Activated CD4-positive, alpha-beta T cell treated with anti-CD3 and anti-CD28 coated beads, Interleukin-2, amount 10 ng/mL, durations not matched to agents 24 days and 14 days (primary cell): ENCODE data around the gene ARF4. TPM values are rescaled to one million over a fixed set of nuclear protein-coding genes. Genes with fewer than 3 reads are reported as not detected.

Source experiments
- DNase-seq: peaks from one replicate; pipeline ENCODE4 v3.0.0; 2022
- H3K27ac Mint-ChIP-seq: one replicate; pipeline ENCODE4 v1.8.0; 2022; ENCODE audit warnings: mild to moderate bottlenecking, mixed read lengths
- H3K27me3 Mint-ChIP-seq: one replicate; pipeline ENCODE4 v1.8.0; 2022; ENCODE audit warnings: mixed read lengths
- H3K36me3 Mint-ChIP-seq: one replicate; pipeline ENCODE4 v1.8.0; 2022; ENCODE audit warnings: low read depth, mild to moderate bottlenecking, mixed read lengths
- H3K4me1 Mint-ChIP-seq: one replicate; pipeline ENCODE4 v1.8.0; 2021; ENCODE audit warnings: mixed read lengths
- H3K4me3 Mint-ChIP-seq: one replicate; pipeline ENCODE4 v1.8.0; 2022; ENCODE audit warnings: mild to moderate bottlenecking, moderate library complexity, mixed read lengths
- H3K9me3 Mint-ChIP-seq: one replicate; pipeline ENCODE4 v1.8.0; 2021; ENCODE audit warnings: mixed read lengths
- intact Hi-C: fragments of 100-400 bp; cut with micrococcal nuclease; formaldehyde crosslinking; loops from one replicate; pipeline ENCODE4 v1.15.1; 2023
- total RNA-seq: library from RNA; stranded (reverse); gene quantifications from 2 replicates; pipeline ENCODE4 v1.2.3, GENCODE V29; 2022

The ARF4 gene
- total RNA-seq, 1 donor from 2014 or later = 84.4 TPM

GRCh38 chr3:57569859-57570450, 27.2 kb downstream of the ARF4 start:
- no peak overlapping the region for H3K27ac Mint-ChIP-seq
- no peak overlapping the region for H3K4me3 Mint-ChIP-seq
- intact Hi-C loops = no loop called here
- peaks cover 44% of the 10 kb centered on the region for H3K36me3 Mint-ChIP-seq
- no peaks in the 10 kb centered on the region for H3K27me3 Mint-ChIP-seq
- H3K9me3 Mint-ChIP-seq = no peaks in the 10 kb centered on the region
- no peak for DNase-seq
- H3K4me1 Mint-ChIP-seq = peaks cover 1% of the 10 kb centered on the region

GRCh38 chr3:57559526-57559925, 37.6 kb downstream of the ARF4 start:
- DNase-seq = no peak
- intact Hi-C loops = loop anchor here (5.0 kb wide), 2 partner anchors 133 to 332 kb away; partner anchors contain the start of genes APPL1 and DENND6A
- no peak overlapping the region for H3K27ac Mint-ChIP-seq
- H3K36me3 Mint-ChIP-seq = peaks cover 42% of the 10 kb centered on the region
- H3K4me1 Mint-ChIP-seq = peaks cover 44% of the 10 kb centered on the region
- H3K27me3 Mint-ChIP-seq = no peaks in the 10 kb centered on the region
- peak overlapping the region; percentile 39 for H3K4me3 Mint-ChIP-seq
- H3K9me3 Mint-ChIP-seq = no peaks in the 10 kb centered on the region

DNA sequence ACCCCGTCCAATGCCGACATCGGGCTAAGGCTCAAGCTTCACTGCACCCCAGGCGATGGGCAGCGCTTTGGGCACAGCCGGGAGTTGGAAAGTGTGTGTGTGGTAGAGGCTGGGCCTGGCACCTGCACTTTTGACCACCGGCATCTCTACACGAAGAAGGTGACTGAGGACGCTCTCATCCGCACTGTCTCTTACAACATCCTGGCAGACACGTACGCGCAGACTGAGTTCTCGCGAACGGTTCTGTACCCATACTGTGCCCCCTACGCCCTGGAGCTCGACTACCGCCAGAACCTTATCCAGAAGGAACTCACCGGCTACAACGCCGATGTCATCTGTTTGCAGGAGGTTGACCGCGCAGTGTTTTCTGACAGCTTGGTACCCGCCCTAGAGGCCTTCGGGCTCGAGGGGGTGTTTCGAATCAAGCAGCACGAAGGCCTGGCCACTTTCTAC, 40.0 kb downstream of the ARF4 start:
- peak overlapping the region; percentile 97 for H3K27ac Mint-ChIP-seq
- no peaks in the 10 kb centered on the region for H3K9me3 Mint-ChIP-seq
- intact Hi-C loops = loop anchor here (2.0 to 5.0 kb wide), 4 partner anchors 24 to 330 kb away; partner anchors contain the start of genes APPL1 and DENND6A
- DNase-seq = peak; percentile 83
- H3K27me3 Mint-ChIP-seq = no peaks in the 10 kb centered on the region
- peaks cover 34% of the 10 kb centered on the region for H3K36me3 Mint-ChIP-seq
- peaks cover 37% of the 10 kb centered on the region for H3K4me1 Mint-ChIP-seq
- H3K4me3 Mint-ChIP-seq = peak overlapping the region; percentile 79

- H3K27me3 Mint-ChIP-seq = no peaks in the 10 kb centered on the region
- no peaks in the 10 kb centered on the region for H3K9me3 Mint-ChIP-seq
- intact Hi-C loops = loop anchor here (1.0 to 5.0 kb wide), 6 partner anchors 24 to 329 kb away; partner anchors contain the start of genes APPL1, ARF4, DENND6A and SLMAP
- H3K27ac Mint-ChIP-seq = peak overlapping the region; percentile 97
- H3K36me3 Mint-ChIP-seq = peaks cover 34% of the 10 kb centered on the region
- peak overlapping the region; percentile 79 for H3K4me3 Mint-ChIP-seq
- peaks cover 36% of the 10 kb centered on the region for H3K4me1 Mint-ChIP-seq
- no peak for DNase-seq
Measured at GRCh38 chr3:57556459-57557084, 40.6 kb downstream of the ARF4 start.

GRCh38 chr3:57555738-57556458, 41.2 kb downstream of the ARF4 start, which contains the start of gene PDE12:
PDE12 (plus strand) TSS chr3:57556274; CDS start chr3:57556380, 106 bp downstream.
- Mint-ChIP-seq H3K36me3 (peaks cover 32% of the 10 kb centered on the region), H3K27me3 (no peaks in the 10 kb centered on the region), H3K4me1 (peaks cover 32% of the 10 kb centered on the region), H3K4me3 (peak within 1 kb of the TSS; percentile 79), H3K9me3 (no peaks in the 10 kb centered on the region), H3K27ac (peak within 1 kb of the TSS; percentile 97)
- DNase-seq = peak; percentile 94
- intact Hi-C loops = loop anchor here (1.0 to 5.0 kb wide), 6 partner anchors 25 to 329 kb away; partner anchors contain the start of genes APPL1, ARF4, DENND6A and SLMAP

DNA sequence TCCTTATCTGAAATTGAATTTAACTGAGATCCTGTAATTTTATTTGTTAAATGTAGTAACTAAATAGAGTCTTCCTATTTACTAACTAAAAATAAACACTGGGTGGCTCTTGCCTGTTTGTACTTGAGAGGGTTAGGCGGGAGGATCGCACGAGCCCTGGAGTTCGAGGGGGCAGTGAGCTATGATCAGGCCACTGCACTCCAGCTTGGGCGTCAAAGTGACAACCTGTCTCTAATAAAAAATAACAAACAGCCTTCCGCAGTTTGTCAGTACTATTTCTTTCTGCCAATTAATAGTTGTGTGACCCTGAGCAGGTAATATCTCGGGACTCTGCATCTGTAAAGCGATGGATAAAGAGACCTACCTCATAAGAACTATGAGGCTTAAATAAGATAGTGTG, 41.8 kb downstream of the ARF4 start:
- peak overlapping the region; percentile 97 for H3K27ac Mint-ChIP-seq
- peaks cover 27% of the 10 kb centered on the region for H3K36me3 Mint-ChIP-seq
- DNase-seq = no peak
- H3K9me3 Mint-ChIP-seq = no peaks in the 10 kb centered on the region
- intact Hi-C loops = loop anchor here (5.0 kb wide), 2 partner anchors 137 to 328 kb away; partner anchors contain the start of genes APPL1 and DENND6A
- H3K27me3 Mint-ChIP-seq = no peaks in the 10 kb centered on the region
- H3K4me1 Mint-ChIP-seq = peaks cover 26% of the 10 kb centered on the region
- peak overlapping the region; percentile 79 for H3K4me3 Mint-ChIP-seq

DNA sequence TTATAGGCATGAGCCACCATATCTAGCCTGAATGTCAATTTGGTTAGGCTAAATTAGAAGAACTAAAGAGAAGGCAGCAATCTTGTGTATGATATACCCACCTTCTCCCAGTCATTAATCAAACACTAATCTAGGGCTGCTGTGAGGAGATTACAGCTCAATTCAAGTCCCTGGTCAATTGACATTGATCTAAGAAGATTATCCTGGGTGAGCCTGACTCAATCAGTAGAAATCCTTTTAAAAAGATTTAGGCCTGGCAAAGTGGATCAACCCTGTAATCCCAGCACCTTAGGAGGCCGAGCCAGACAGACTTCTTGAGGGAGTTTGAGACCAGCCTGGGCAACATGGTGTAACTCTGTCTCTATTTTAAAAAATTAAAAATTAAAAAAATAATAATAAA, 50.5 kb downstream of the ARF4 start:
- Mint-ChIP-seq H3K27me3 (peaks cover 3% of the 10 kb centered on the region), H3K36me3 (no peaks in the 10 kb centered on the region)
- intact Hi-C loops = no loop called here

GRCh38 chr3:57545636-57546268, 51.4 kb downstream of the ARF4 start:
- no peak for DNase-seq
- intact Hi-C loops = no loop called here
- Mint-ChIP-seq H3K4me3 (no peak overlapping the region), H3K27ac (no peak overlapping the region), H3K4me1 (peaks cover 5% of the 10 kb centered on the region), H3K36me3 (no peaks in the 10 kb centered on the region), H3K27me3 (peaks cover 3% of the 10 kb centered on the region), H3K9me3 (no peaks in the 10 kb centered on the region)

More for the DNA sequence above, 50.5 kb downstream of the ARF4 start:
- H3K4me1 Mint-ChIP-seq = peaks cover 5% of the 10 kb centered on the region
- H3K27ac Mint-ChIP-seq = no peak overlapping the region
- H3K9me3 Mint-ChIP-seq = no peaks in the 10 kb centered on the region
- no peak for DNase-seq
- H3K4me3 Mint-ChIP-seq = no peak overlapping the region

GRCh38 chr3:57544181-57545125, 52.7 kb downstream of the ARF4 start, which contains the start of gene DNAH12:
DNAH12 (minus strand) TSS chr3:57544344; CDS start chr3:57542870, 1,474 bp downstream.
- Mint-ChIP-seq H3K4me3 (no peak within 1 kb of the TSS), H3K27me3 (peaks cover 3% of the 10 kb centered on the region), H3K27ac (no peak within 1 kb of the TSS), H3K36me3 (no peaks in the 10 kb centered on the region), H3K4me1 (peaks cover 5% of the 10 kb centered on the region), H3K9me3 (no peaks in the 10 kb centered on the region)
- DNase-seq = peak; percentile 69
- intact Hi-C loops = no loop called here

GRCh38 chr3:57538465-57538864, 58.7 kb downstream of the ARF4 start:
- Mint-ChIP-seq H3K27ac (no peak overlapping the region), H3K36me3 (no peaks in the 10 kb centered on the region), H3K4me1 (no peaks in the 10 kb centered on the region), H3K27me3 (peaks cover 4% of the 10 kb centered on the region), H3K9me3 (no peaks in the 10 kb centered on the region), H3K4me3 (no peak overlapping the region)
- no peak for DNase-seq
- intact Hi-C loops = no loop called here

DNA sequence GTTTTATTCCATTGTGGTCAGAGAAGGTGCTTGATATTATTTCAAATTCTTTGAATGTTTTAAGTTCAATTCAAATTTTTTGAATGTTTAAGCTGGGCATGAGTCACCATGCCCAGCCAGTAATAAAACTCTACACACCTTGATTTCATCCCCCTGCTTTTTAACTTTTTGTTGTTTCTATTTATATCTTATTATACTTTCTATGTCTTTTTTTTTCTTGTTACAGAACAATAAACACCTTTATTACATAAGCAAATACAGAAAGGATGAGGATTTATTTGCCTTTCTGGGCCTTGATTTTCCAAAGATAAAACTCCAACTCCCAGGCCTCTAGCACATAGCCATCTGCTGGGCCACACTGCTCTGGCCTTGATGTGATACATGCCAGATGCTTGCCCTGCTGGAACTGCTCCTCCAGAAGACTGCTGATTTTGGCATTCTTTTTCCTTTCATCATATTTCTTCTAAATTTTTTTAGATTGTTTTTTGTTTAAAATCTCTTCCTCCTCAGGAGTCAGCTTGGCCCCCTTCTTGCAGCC, 67.0 kb downstream of the ARF4 start:
- no peaks in the 10 kb centered on the region for H3K9me3 Mint-ChIP-seq
- no peak overlapping the region for H3K4me3 Mint-ChIP-seq
- no peaks in the 10 kb centered on the region for H3K4me1 Mint-ChIP-seq
- no peak for DNase-seq
- no peak overlapping the region for H3K27ac Mint-ChIP-seq
- H3K27me3 Mint-ChIP-seq = peaks cover 18% of the 10 kb centered on the region
- no peaks in the 10 kb centered on the region for H3K36me3 Mint-ChIP-seq
- intact Hi-C loops = no loop called here
